DMS 273 (cell line): ENCODE measurements around the gene INTS7.
"Not testable (repeated sequence)": the region's sequence is repeated elsewhere in the genome, so short reads cannot be mapped to it uniquely, and the experiment has no call there.

Experiments used
- DNase-seq: peaks from one replicate; lab custom pipeline; 2025; ENCODE audit not compliant: unreplicated experiment; lab: John Stamatoyannopoulos, UW

INTS7 gene

GRCh38 chr1:212035835-212036605 lies 663 bp upstream of the INTS7 start:
- no peak for DNase-seq

DNA sequence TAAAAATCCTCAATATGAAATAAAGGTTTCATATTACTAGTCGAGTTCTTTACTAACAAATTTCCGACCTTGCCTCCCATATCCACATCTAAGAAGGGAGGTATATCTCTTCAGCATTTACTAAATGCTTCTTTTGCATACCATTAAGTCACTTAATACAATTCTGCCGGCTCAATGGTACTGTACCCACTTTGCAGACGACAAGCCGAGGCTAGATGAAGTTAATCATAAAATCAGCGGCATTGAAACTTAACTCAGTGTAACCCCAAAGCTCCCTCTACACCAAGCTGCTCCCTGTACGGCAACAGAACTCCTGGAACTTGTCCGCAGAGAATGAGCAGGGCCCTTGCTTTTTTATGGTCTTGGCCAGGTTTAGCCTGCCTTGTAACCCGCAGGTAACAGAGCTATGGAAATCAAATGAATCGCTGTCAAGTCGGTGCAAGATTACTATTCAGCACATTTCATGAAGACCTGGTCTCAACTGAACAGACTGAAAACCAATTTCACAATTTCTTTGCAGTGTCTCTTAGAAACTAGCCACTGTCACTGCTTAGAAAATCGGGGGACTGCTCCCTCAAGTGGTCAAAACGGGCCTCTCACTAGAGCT lies 738 bp downstream of the INTS7 start:
- DNase-seq = no peak

- DNase-seq = peak; percentile 10
These were observed 4.3 kb downstream of the INTS7 start for GRCh38 chr1:212030936-212031528.

DNA sequence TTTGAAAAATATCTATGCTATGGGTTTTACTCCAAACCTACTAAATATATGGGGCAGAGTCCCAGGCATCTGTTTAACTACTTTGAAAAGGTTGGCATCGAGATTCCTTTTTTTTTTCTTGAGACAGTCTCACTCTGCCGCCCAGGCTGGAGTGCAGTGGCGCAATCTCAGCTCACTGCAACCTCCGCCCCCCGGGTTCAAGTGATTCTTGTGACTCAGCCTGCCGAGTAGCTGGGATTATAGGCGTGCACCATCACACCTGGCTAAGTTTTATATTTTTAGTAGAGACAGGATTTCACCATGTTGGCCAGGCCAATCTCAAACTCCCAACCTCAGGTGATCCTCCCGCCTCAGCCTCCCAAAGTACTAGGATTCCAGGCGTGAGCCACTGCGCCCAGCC lies 7.6 kb downstream of the INTS7 start:
- not testable (repeated sequence) for DNase-seq

DNA sequence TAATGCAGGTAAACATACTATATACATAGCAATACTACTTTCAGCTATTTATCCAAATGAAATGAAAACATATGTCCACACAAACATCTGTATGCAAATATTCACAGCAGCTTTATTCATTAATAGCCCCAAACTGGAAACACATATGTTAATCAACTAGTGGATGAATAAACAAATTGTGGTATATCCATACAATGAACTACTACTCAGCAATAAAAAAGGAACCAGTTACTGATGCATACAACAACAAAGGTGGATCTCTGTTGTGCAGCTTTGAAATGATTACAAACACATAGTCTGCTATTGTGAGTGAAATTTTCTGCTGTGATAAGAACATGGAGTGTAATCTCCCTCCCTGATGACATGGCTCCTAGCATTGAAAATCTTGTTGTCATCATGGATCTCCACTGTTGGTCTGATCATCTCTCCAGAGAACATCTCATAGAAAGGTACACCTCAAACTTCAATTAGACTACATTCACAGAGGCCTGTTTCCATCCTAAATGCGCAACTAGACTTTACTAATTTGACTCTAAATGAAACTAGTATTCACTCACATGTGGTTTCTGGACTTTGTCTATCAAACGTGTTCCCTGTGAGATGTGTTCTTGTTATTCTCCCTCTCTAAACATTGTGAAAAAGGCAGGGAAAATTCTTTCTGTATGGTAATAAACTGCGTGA lies 10.7 kb downstream of the INTS7 start:
- no peak for DNase-seq

- not testable (repeated sequence) for DNase-seq
These were observed 12.4 kb downstream of the INTS7 start for GRCh38 chr1:212022908-212023307.

DNA sequence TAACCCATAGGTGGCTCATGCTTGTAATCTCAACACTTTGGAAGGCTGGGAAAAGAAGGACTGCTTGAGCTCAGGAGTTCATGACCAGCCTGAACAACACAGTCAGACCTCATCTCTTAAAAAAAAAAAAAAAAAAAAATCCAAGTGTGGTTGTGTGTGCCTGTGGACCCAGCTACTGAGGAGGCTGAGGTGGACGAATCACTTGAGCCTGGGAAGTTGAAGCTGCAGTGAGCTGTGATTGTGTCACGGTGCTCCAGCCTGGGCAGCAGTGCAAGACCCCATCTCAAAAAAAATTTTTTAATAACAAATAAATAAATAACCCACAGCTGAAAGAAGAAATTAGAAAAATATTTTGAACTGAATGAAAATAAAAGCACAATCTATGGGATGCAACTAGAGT lies 13.8 kb downstream of the INTS7 start:
- no peak for DNase-seq

GRCh38 chr1:212020975-212021374 lies 14.4 kb downstream of the INTS7 start:
- no peak for DNase-seq

GRCh38 chr1:212013672-212014071 lies 21.7 kb downstream of the INTS7 start:
- DNase-seq = no peak

- peak; percentile 80 for DNase-seq
These were observed 23.2 kb downstream of the INTS7 start for GRCh38 chr1:212012034-212012740.

GRCh38 chr1:212010004-212010403 lies 25.4 kb downstream of the INTS7 start:
- DNase-seq = no peak

GRCh38 chr1:212009561-212009960 lies 25.8 kb downstream of the INTS7 start:
- no peak for DNase-seq

DNA sequence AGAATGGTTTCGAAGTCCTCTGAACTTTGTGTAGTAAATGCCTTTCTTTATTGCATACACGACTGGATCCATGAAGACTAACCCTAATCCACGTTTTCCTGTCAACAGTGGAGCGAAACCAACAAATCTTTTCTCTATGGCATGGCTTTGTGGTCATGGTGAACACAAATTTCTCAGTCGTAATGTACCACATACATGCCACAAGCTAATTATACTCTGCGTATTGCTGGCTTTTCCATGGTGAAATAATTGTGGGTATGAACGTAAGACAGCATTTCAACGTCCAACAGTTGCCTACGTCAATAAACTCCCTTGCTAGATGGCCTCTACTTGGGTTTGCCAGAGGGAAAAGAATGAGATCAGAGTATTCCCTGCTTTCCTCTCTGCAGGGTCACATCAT lies 27.5 kb downstream of the INTS7 start:
- DNase-seq = no peak

- DNase-seq = no peak
These were observed 28.2 kb downstream of the INTS7 start for GRCh38 chr1:212007178-212007577.

DNA sequence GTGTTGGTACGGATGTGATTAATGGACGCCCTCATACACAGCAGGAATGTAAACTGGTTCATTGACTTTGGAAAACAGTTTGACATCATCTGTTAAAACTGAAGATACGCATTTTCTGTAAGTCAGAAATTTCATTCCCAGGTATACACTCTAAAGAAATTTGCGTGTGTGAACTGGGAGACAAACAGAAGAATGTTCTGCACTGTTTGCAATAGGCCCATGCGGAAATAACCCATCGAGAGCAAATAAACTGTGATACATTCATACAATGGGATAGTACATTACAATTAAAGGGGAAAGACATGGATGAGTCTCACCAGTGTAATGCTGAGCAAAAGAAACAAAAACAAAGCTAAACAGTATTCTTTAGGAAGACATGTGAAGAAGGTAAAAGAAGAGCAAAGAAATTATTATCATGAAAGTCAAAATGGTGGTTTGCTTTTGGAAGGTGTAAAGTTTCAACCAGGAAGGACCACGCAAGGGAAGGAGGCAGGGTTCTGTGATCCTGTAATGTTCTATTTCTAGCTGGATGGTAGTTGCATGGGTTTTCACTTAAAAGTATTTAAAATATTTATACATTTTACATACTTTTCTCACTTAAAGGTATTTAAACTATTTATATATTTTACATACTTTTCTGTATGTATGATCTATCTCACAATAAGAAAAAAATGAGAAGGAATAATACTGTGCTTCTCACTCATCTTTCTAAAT lies 30.3 kb downstream of the INTS7 start:
- DNase-seq = no peak

GRCh38 chr1:212002536-212002935 lies 32.8 kb downstream of the INTS7 start:
- DNase-seq = no peak

DNA sequence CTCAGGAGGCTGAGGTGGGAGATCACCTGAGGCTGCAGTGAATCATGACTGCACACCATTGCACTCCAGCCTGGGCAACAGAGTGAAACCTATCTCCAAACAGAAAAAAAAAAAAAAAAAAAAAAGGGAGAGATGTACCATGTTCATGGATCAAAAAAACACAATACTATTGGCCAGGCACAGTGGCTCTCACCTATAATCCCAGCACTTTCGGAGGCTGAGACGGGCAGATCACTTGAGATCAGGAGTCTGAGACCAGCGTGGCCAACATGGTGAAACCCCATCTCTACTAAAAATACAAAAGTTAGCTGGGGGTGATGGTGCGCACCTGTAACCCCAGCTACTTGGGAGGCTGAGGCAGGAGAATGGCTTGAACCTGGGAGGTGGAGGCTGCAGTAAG lies 37.9 kb downstream of the INTS7 start:
- not testable (repeated sequence) for DNase-seq

- DNase-seq = no peak
These were observed 43.7 kb downstream of the INTS7 start for GRCh38 chr1:211991695-211992094.

DNA sequence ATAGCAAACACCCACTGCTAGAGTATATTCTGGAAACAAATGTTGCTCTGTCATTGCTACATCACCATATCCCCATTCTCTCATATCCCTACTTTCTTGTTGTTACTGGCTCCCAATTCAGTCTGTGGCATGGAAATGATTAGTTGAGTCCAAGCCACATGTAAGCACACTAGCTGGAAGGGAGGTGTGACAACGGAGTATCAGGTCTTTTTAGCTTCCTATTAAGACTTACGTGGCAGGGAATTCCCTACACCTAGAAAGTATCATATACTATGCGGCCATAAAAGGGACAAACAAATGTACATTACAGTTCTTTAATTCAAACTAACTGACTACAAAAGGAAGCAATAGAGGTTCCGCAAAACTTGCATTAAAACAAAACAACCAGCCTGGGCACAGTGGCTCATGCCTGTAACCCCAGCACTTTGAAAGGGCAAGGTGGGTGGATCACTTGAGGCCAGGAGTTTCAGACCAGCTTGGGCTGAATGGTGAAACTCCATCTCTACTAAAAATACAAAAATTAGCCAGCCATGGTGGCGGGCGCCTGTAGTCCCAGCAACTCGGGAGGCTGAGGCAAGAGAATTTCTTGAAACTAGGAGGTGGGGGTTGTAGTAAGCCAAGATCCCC lies 48.6 kb downstream of the INTS7 start:
- no peak for DNase-seq
